T-helper 1 cell (primary cell): ENCODE measurements around the gene CSRP3.
A peak's percentile ranks its signal among the peaks of the same experiment; 100 is the strongest.

Source experiments
- DNase-seq, 5 donors: peaks; one replicate each; pipeline ENCODE4 v3.0.0-alpha.2; 2012 to 2020
- total RNA-seq, 4 donors: gene quantifications; one replicate each; lab custom pipeline; 2026; lab: John Stamatoyannopoulos, UW

Gene CSRP3
- 0 to 0.12 (median 0) reads per million in 4 donors for total RNA-seq

GRCh38 chr11:19201737-19202605 lies at the start of gene CSRP3:
Gene CSRP3 (minus strand): TSS chr11:19201983. CDS start chr11:19192448, 9,535 bp downstream.
- no peak for DNase-seq

- DNase-seq = no peak
Observed at GRCh38 chr11:19251577-19251976, 49.8 kb upstream of the CSRP3 start.

GRCh38 chr11:19246816-19247215 lies 45.0 kb upstream of the CSRP3 start:
- no peak for DNase-seq

GRCh38 chr11:19245351-19245750 lies 43.6 kb upstream of the CSRP3 start:
- no peak for DNase-seq

- no peak for DNase-seq
Observed at GRCh38 chr11:19244621-19245020, 42.8 kb upstream of the CSRP3 start.

- DNase-seq = no peak
Observed at GRCh38 chr11:19244084-19244483, 42.3 kb upstream of the CSRP3 start.

GRCh38 chr11:19243613-19244012 lies 41.8 kb upstream of the CSRP3 start:
- DNase-seq = no peak

- peak in 1 of 5 donors; percentile 12 for DNase-seq
Observed at GRCh38 chr11:19243143-19243542, 41.4 kb upstream of the CSRP3 start.

GRCh38 chr11:19242179-19242932 lies 40.6 kb upstream of the CSRP3 start:
- peak in 1 of 5 donors; percentile 44 for DNase-seq

GRCh38 chr11:19241260-19242178 lies 39.7 kb upstream of the CSRP3 start:
- DNase-seq = peak in 2 of 5 donors; percentile 17 to 74

GRCh38 chr11:19240420-19241259 lies 38.9 kb upstream of the CSRP3 start, which contains the start of gene E2F8:
Gene E2F8 (minus strand): TSS chr11:19240945. CDS start chr11:19240121, 824 bp downstream.
- peak; percentile 53 to 97 (median 66) for DNase-seq

GRCh38 chr11:19239039-19239438 lies 37.3 kb upstream of the CSRP3 start:
- DNase-seq = no peak

- DNase-seq = no peak
Observed at GRCh38 chr11:19237813-19238212, 36.0 kb upstream of the CSRP3 start.

- DNase-seq = no peak
Observed at GRCh38 chr11:19237381-19237780, 35.6 kb upstream of the CSRP3 start.

GRCh38 chr11:19234231-19234817 lies 32.5 kb upstream of the CSRP3 start:
- DNase-seq = no peak

- no peak for DNase-seq
Observed at GRCh38 chr11:19232910-19233503, 31.2 kb upstream of the CSRP3 start.

- DNase-seq = no peak
Observed at GRCh38 chr11:19229671-19230070, 27.9 kb upstream of the CSRP3 start.

GRCh38 chr11:19228968-19229367 lies 27.2 kb upstream of the CSRP3 start:
- no peak for DNase-seq

- DNase-seq = no peak
Observed at GRCh38 chr11:19226378-19227195, 24.8 kb upstream of the CSRP3 start.

- DNase-seq = no peak
Observed at GRCh38 chr11:19225581-19225980, 23.8 kb upstream of the CSRP3 start.
